Measurements from ENCODE around the gene LHCGR.
"Not testable (repeated sequence)": the region's sequence is repeated elsewhere in the genome, so short reads cannot be mapped to it uniquely, and the experiment has no call there.

LHCGR gene

DNA sequence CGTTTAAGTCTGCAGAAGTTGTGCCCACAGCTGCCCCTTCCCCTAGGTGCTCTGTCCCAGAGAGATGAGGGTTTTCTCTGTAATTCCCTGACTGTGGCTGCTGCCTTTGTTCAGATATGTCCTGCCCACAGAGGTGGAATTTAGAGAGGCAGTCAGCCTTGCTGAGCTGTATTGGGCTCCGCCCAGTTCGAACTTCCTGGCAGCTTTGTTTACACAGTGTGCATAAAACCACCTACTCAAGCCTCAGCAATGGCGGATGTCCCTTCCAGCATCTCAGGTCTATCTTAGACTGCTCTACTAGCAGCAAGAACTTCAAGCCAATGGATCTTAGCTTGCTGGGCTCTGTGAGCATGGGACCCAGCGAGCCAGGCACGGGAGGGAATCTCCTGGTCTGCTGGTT is 48.1 kb downstream of the LHCGR start:
- no peak for DNase-seq

GRCh38 chr2:48703621-48704020 is 51.9 kb downstream of the LHCGR start:
- DNase-seq: not testable (repeated sequence)

- peak; percentile 60 for DNase-seq
Observed at GRCh38 chr2:48699348-48699930, 56.1 kb downstream of the LHCGR start.

DNA sequence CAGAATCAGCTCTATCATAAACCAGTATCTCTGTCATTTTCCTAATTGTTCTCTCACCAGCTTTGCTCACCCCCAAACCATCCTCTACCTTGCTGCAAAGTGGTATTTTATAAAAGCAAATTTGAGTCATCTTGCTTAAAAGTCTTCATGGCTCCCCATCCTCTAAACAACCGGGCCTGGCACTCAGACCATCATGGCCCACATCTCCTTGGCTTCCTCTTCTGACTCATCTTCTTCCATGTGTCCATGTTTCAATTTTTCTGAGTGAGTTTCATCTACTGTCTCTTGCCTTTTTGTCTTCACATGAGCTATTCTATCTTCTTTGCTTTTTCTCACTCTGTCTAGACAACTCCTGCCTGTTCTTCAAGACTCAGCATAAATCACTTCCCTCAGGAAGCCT is 58.6 kb downstream of the LHCGR start:
- DNase-seq: no peak

DNA sequence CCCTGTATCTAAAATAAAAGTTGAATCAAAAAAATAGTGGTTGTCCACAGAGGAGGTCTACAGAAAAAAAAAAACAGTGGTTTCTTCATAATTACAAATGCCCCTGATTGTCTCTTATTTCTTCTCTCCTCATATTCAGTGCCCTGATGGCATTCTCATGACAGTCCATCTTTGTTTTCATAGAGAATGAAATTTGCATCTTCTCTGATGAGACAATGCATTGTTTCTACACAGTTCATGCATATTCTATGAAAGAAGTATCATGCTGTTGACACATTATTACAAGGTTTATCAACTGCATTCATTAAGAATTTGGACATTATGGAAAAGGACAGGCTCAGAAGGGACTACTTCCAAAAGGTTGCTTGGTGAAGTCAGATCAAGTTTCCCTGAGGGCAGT is 59.5 kb downstream of the LHCGR start:
- no peak for DNase-seq

DNA sequence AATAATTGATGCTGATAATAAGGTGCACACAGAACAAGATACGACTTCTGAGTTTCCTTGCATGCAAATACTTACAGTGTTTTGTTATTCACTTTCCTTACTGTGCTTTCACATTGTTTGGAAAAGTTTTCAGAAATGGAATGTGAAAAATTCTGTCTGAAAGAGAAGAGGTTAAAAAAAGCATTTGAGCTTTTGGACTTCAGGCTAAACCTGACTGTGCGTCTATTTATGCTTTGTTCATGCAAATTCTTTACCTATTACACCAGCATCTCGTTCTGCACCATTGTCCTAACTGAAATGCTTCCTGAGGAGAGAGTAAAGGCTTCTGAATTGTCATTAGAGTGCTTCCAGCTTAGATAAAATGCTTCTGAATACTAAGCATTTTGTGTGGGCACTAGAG is 61.4 kb downstream of the LHCGR start:
- peak; percentile 51 for DNase-seq

- peak; percentile 23 for DNase-seq
Observed at GRCh38 chr2:48693645-48694044, 61.9 kb downstream of the LHCGR start.

DNA sequence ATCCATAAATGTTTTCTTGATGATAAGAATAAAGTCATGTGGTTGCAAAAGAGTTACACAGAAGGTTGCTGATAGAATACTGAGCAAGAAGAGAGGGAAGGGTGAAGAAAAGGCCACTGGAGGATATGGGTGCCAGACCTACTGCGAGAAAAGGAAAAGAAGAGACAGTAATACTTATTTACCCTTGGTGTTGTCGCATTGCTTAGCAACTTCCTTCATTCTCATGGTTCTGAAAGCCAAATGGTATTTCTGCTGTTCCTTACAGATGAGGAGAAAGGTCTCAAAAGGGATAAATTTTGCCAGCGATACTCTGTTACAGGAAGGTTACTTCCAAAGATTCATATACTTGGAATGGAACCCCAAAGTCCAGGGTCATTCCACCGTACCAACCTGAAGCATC is 62.5 kb downstream of the LHCGR start:
- DNase-seq: no peak

GRCh38 chr2:48691935-48692691 is 63.4 kb downstream of the LHCGR start:
- DNase-seq: no peak

- DNase-seq: no peak
Observed at GRCh38 chr2:48685126-48685525, 70.4 kb downstream of the LHCGR start.

GRCh38 chr2:48677450-48677849 is 78.1 kb downstream of the LHCGR start:
- no peak for DNase-seq

DNA sequence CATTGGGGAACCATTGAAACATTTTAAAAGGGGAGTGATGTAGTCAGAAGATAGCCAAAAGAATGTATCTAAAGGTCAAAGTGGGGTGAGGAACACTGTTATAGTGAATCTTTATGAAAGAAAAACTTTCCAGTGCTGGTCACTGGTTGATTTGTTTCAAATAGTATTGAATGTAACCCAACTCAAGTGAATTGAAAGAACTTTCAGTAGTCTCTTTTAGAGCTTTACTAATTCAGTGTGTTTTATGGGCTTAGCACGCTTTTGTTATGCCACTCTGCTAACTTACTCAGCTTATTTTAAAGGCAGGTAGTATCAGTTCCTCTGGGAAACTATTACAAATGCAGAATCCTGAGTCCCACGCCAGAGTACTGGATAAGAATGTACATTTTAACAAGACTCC is 80.6 kb downstream of the LHCGR start:
- DNase-seq: no peak

GRCh38 chr2:48673581-48673980 is 81.9 kb downstream of the LHCGR start:
- no peak for DNase-seq

DNA sequence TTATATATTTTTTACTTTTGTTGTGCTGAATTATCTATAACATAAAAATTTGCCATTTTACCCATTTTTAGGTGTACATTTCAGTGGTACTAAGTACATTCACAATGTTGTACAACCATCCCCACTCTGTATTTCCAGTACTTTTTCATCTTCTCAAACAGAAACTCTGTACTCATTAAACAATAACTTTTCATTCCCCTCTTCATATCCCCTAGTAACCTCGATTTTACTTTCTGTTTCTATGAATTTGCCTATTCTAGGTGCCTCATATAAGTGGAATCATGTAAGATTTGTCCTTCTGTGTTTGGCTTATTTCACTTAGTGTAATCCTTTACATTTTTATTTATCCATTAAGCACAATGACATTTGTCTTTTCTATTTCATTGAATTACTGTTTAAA is 86.5 kb downstream of the LHCGR start:
- no peak for DNase-seq

GRCh38 chr2:48651158-48651790 is 104.2 kb downstream of the LHCGR start:
- DNase-seq: peak; percentile 60

DNA sequence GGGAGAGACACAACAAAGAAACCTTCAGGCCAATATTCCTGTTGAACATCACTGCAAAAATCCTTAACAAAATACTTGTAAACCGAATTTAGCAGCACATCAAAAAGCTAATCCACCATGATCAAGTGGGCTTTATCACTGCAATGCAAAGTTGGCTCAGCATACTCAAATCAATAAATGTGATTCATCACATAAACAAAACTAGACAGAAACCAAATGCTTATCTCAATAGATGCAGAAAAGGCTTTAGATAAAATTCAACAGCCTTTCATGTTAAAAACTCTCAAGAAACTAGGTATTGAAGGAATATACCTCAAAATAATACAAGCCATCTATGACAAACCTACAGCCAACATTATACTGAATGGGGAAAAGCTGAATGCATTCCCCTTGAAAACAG is 117.3 kb downstream of the LHCGR start:
- DNase-seq: no peak

Data from EL (cell line).